Forelimb muscle (tissue), 1 donor: ENCODE measurements around the gene USP7. TPM values are rescaled to one million over a fixed set of nuclear protein-coding genes. Genes with fewer than 3 reads are reported as not detected.
A peak's percentile ranks its signal among the peaks of the same experiment; 100 is the strongest.

ENCODE experiments used
- DNase-seq: peaks from one replicate; pipeline ENCODE4 v3.0.0-alpha.2; 2013; ENCODE audit warnings: low read depth
- polyA plus RNA-seq: library from polyadenylated mRNA; unstranded; fragments of 120-200 nt; gene quantifications from one replicate; pipeline ENCODE4 v1.2.1, GENCODE V29; 2013; ENCODE audit not compliant: insufficient read length

The USP7 gene
- polyA plus RNA-seq, 1 donor, result 61.9 TPM

GRCh38 chr16:8952281-8952751 lies 11.4 kb downstream of the USP7 start:
- no peak for DNase-seq

GRCh38 chr16:8951447-8952280 lies 12.0 kb downstream of the USP7 start:
- DNase-seq, result no peak

DNA sequence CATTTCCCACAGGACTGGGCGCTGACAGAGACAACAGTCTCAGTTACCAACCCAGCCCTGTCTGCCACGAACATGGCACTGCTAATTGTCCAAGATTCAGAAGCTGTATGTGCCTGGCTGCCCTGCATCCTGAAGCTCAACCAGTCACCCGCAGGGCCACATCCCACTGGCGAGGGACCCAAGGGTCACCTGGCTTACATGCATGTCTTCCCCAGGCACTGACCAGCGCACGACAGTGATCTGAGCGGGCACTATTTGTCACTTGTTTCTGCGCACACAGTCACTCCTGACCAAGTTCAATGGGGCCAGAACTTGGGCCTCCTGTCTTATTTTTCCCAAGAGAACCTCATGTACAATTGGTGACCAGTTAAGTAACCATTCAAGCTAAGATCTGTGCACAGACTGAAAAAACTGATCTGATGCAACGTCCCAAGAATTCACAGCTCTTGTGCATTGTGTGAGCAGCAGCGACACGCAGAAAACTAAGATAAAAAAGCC lies 13.1 kb downstream of the USP7 start:
- no peak for DNase-seq

GRCh38 chr16:8949536-8950418 lies 13.9 kb downstream of the USP7 start:
- DNase-seq, result no peak

DNA sequence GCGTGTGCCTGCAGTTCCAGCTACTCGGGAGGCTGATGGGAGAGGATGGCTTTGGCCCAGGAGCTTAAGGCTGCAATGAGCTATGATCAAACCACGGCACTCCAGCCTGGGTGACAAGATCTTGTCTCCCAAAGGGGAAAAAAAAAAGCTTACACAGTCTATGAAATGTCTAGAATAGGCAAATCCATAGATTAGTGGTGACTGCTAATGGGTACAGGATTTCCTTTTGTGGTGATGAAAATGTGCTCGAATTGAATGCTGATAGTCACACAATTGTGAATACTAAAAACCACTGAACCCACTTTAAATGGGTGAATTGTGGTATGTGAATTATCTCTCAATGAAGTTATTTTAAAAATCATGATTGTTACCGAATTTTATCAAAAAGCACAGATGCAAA lies 14.9 kb downstream of the USP7 start:
- DNase-seq, result no peak

GRCh38 chr16:8948069-8948593 lies 15.6 kb downstream of the USP7 start:
- DNase-seq, result no peak

DNA sequence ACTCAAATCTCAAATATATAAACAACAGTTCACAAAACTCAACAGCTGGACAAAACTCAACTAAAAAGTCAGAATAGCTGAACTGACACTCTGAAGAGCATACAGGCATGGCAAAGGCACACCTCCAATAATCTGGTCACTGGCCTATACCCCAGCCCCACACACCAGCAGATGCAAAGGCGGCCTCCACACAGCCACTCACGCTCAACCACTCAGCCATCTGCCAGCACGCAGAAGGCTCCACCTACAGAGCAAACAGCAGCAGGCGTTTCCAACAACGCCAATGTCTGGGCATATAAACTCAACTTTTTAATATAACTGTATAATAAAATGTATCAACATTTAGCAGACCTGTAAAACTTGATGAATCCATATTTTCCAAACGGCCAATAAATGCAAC lies 17.2 kb downstream of the USP7 start:
- DNase-seq, result no peak

DNA sequence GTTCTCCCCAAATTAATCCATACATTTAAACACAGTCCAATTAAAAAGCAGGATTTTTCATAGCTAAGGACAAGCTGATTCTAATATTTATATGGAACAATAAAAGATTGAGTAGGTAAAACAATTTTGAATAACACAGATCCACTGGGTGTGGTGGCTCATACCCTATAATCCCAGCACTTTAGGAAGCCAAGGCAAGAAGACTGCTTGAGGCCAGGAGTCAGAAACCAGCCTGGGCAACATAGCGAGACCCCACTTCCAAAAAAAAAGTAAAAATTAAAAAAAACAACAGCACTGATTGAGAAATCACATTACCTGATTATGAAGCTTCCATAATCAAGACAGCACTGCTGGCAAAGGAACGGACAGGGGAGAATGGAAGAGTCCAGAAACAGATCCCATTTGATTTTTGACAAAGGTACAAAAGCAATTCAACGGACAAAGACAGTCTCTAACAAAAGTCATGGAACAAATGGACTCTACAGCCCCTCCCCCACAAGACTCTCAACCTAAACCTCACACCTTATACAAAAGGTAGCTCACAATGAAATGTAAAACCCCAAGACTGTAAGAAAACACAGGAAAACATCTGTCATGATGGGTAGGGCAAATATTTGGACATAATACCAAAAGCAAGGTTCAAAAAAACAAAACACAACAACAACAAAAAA lies 17.9 kb downstream of the USP7 start:
- no peak for DNase-seq

GRCh38 chr16:8943966-8944759 lies 19.5 kb downstream of the USP7 start:
- DNase-seq, result no peak

- no peak for DNase-seq
Measured at GRCh38 chr16:8943001-8943763, 20.5 kb downstream of the USP7 start.

GRCh38 chr16:8941718-8942344 lies 21.9 kb downstream of the USP7 start:
- no peak for DNase-seq

GRCh38 chr16:8937803-8938202 lies 25.9 kb downstream of the USP7 start:
- DNase-seq, result no peak

GRCh38 chr16:8936421-8936820 lies 27.3 kb downstream of the USP7 start:
- no peak for DNase-seq

GRCh38 chr16:8935989-8936388 lies 27.7 kb downstream of the USP7 start:
- no peak for DNase-seq

DNA sequence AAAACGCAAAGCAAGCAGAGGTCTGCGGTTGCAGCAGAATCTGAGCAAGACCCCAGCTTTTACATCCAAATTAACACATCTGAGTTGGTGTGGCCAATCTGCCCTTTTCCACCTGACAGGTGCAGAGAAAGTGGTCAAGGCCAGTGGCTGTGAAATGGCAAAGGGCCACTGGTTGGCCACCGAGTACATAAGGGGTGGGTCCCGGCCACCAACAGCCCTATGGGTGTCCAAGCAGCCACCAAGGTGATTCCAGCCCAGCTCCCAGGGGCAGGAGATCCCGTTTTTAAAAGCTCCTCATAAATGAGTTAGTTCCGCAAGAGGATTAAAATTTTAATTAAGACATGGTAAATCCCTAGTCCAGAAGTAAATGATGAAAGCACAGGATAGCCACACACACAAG lies 29.1 kb downstream of the USP7 start:
- DNase-seq, result no peak

DNA sequence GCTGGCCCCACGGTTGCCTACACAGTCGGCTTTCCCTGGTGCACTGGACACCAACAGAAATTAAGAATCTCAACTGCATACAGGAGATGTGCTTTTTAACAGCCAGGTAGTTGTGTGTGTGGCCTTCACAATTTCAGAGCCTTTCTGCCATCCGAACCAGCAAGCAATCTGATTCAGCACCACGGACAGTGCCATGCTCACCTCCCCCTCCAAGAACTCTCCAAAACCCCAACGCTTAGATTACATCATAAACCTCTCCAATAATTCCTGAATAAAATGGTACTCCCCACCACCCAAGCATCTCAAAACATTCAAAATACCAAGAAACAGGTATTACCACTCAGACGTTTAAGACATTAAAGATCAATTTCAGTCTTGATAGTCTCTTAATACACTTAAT lies 31.8 kb downstream of the USP7 start:
- DNase-seq, result peak; percentile 26

DNA sequence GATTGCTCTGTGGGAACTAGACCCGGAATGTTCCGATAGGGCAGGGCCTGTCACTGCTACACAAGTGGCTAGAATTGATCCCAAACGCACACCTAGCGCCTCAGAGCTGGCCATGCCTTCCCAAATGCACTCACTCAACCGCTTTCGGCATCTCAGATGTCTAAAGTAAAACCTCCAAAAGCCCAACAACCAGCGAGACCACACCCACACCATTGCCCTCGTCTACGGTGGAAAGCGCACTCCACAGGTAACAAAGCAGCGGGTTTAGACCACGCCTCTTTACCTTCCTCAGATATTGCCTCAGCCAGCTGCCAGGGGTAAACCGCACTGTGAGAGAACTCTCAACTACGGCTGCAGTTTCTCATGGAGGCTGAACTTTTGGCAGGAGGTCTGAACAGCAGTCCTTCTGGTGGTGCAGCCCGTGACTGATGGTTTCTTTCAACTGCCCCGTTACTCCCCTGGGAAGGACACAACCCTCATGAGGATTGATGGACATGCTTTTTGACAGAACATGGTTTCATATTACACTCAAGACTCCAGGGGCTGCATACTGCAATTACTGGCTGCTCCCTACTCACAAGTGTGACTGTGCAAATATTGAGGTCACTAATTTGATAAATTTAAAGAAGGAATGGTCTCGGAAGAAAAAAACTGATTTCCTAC lies 34.5 kb downstream of the USP7 start:
- DNase-seq, result no peak

DNA sequence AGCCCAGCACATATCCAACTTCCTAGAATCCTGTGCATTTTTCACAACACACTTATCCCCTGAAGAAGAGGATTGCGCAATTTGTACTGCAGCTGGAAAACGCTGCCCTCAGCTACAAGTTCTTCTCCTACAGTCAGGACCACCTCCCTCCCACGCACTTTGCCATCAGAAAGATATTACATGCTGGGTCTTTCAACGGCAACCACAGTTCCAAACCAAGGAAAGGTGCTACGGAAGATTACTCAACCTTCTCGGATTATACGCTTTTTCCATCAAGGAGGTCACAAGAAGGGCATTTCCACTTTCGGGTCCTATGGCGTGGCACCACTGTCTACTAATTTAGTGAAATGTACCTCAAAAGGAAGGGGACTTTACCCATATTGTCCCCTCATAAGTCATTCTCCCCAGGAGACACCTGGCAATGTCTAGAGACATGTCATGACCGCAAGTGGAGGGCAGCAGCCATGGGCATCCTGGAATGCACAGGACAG lies 35.2 kb downstream of the USP7 start:
- DNase-seq, result peak; percentile 22

DNA sequence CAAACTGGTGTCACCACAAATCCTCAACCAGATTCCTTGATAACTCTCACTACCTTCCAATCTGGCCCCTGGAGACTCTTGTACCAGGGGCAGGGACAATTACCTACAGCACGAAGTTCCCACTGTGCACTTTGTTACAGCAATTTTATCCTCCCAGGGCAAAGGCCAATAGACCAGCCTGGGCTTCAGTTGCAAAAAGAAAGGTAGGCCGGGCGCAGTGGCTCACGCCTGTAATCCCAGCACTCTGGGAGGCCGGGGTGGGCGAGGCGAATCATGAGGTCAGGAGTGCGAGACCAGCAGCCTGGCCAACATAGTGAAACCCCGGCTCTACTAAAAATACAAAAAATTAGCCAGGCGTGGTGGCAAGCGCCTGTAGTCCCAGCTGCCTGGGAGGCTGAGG lies 36.9 kb downstream of the USP7 start:
- DNase-seq, result no peak
